Esophagus squamous epithelium (tissue), 4 donors: ENCODE results near the gene GSG1.

Experiments used
- POLR2A ChIP-seq, 4 donors: fragments of 450-650 bp; IDR thresholded peaks; one replicate each; pipeline ENCODE4 v1.6.1; 2017; ENCODE audit warnings: antibody characterized with exemption in 4 of 4, mild to moderate bottlenecking in 4 of 4, moderate library complexity in 3 of 4
- TF ChIP-seq, protein P1 (sequence below), 6 experiments: fragments of 450-650 bp in 4 of 6; fragments of 200-600 bp in 2 of 6; sonication (generic) in 2 of 6; IDR thresholded peaks; one replicate each; pipeline ENCODE4 v1.5.1; 2016 to 2019; ENCODE audit warnings: antibody characterized with exemption in 6 of 6, mild to moderate bottlenecking in 4 of 6, moderate library complexity in 4 of 6

DNA sequence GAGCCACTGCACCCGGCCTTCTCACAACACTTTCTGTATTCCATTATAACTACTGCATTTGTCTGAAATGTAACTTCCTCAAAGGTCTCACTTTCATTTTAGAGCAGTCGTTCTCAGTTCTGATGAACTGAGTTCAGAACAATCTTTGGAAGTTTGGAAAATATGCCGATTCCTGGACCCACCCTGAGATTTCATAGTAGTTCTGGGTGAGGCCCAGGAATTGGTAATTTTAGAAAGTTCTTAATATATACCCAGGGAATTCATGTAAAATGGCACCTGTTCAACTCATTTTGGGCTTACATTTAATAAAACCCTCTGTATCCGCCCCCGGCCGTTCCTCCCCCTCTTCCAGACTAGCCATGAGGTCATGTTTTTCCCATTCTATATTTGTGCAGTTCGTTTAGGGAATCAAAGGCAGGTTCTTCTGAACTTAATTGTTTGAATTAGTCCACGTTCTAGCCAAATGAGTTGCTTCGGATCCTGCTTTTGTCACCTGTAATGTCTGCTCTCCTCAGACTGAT lies 5.9 kb downstream of the GSG1 start:
- TF ChIP-seq, protein P1, sequence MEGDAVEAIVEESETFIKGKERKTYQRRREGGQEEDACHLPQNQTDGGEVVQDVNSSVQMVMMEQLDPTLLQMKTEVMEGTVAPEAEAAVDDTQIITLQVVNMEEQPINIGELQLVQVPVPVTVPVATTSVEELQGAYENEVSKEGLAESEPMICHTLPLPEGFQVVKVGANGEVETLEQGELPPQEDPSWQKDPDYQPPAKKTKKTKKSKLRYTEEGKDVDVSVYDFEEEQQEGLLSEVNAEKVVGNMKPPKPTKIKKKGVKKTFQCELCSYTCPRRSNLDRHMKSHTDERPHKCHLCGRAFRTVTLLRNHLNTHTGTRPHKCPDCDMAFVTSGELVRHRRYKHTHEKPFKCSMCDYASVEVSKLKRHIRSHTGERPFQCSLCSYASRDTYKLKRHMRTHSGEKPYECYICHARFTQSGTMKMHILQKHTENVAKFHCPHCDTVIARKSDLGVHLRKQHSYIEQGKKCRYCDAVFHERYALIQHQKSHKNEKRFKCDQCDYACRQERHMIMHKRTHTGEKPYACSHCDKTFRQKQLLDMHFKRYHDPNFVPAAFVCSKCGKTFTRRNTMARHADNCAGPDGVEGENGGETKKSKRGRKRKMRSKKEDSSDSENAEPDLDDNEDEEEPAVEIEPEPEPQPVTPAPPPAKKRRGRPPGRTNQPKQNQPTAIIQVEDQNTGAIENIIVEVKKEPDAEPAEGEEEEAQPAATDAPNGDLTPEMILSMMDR (IDR thresholded peaks at IDR 0.05) = no peak
- no peak for TF ChIP-seq POLR2A (IDR thresholded peaks at IDR 0.05)
